RWPE1 (cell line): Measurements from ENCODE around the gene MTCH1.

Experiments
- CTCF ChIA-PET: fragments of 350-600 bp; sonication (Branson Sonifier 250); formaldehyde crosslinking; extraction: SDS; loops from one replicate; lab custom pipeline; 2021; lab: Yijun Ruan, JAX
- POLR2A ChIA-PET: fragments of 400-600 bp; formaldehyde crosslinking; extraction: SDS; loops from one replicate; lab custom pipeline; 2020; ENCODE audit warnings: antibody characterized with exemption; ENCODE audit not compliant: low non-redundant PET; lab: Yijun Ruan, JAX
- DNase-seq: peaks from one replicate; pipeline ENCODE4 v3.0.0; 2012; ENCODE audit warnings: low spot score
- H3K27ac ChIP-seq: fragments of 450-650 bp; 2 replicates; pipeline ENCODE4 v1.5.1; 2017
- CTCF ChIP-seq: fragments of 450-650 bp; conservative IDR thresholded peaks from 2 replicates; pipeline ENCODE4 v1.5.1; 2017; ENCODE audit warnings: low read depth, mild to moderate bottlenecking

The MTCH1 gene

GRCh38 chr6:36933102-36933501, 52.9 kb downstream of the MTCH1 start:
- ChIA-PET POLR2A (no interaction called here), CTCF (interaction anchor here (0.6 to 1.1 kb wide), 3 partner anchors 23 to 89 kb away, joined by 3 to 10 read pairs (median 5); partner anchors contain the start of gene MTCH1)
- no peak for TF ChIP-seq CTCF
- no peak overlapping the region for H3K27ac ChIP-seq
- DNase-seq = peak; percentile 61

- no peak for TF ChIP-seq CTCF
- POLR2A ChIA-PET = no interaction called here
Measured at GRCh38 chr6:36930483-36930882, 55.5 kb downstream of the MTCH1 start.

GRCh38 chr6:36929607-36930006, 56.4 kb downstream of the MTCH1 start:
- POLR2A ChIA-PET = no interaction called here
- no peak for TF ChIP-seq CTCF
- CTCF ChIA-PET = no interaction called here
- DNase-seq = no peak
- H3K27ac ChIP-seq = no peak overlapping the region

More at GRCh38 chr6:36930483-36930882, 55.5 kb downstream of the MTCH1 start:
- H3K27ac ChIP-seq = no peak overlapping the region
- no peak for DNase-seq
- CTCF ChIA-PET = no interaction called here

GRCh38 chr6:36929152-36929551, 56.8 kb downstream of the MTCH1 start:
- no peak for DNase-seq
- ChIA-PET CTCF (no interaction called here), POLR2A (no interaction called here)
- no peak overlapping the region for H3K27ac ChIP-seq
- TF ChIP-seq CTCF = no peak

- 0 out of 2 replicates have a peak overlapping the region, but pooled peaks have one; percentile 4 for H3K27ac ChIP-seq
- no peak for TF ChIP-seq CTCF
- ChIA-PET POLR2A (no interaction called here), CTCF (no interaction called here)
- no peak for DNase-seq
Measured at GRCh38 chr6:36928547-36928918, 57.5 kb downstream of the MTCH1 start.

GRCh38 chr6:36927691-36928546, 58.1 kb downstream of the MTCH1 start:
- ChIA-PET POLR2A (no interaction called here), CTCF (interaction anchor here (0.6 kb wide), 1 partner anchor 14 kb away, joined by 3 read pairs; no protein-coding TSS in a partner anchor)
- TF ChIP-seq CTCF = no peak
- H3K27ac ChIP-seq = 0 out of 2 replicates have a peak overlapping the region, but pooled peaks have one; percentile 4
- no peak for DNase-seq
